HEK293 (cell line): ENCODE data around the gene CEP295NL.

ENCODE experiments used
- GLI4 ChIP-seq: fragments of 450-650 bp; formaldehyde crosslinking; IDR thresholded peaks from 2 replicates; pipeline ENCODE4 v1.5.1; 2016; ENCODE audit warnings: missing biosample characterization, missing genetic modification characterization
- KLF17 ChIP-seq: fragments of 450-650 bp; formaldehyde crosslinking; IDR thresholded peaks from 2 replicates; pipeline ENCODE4 v1.5.1; 2016; ENCODE audit warnings: missing biosample characterization, missing genetic modification characterization
- OSR2 ChIP-seq: fragments of 450-650 bp; formaldehyde crosslinking; IDR thresholded peaks from 2 replicates; pipeline ENCODE4 v1.5.1; 2016; ENCODE audit warnings: missing biosample characterization, missing genetic modification characterization
- PRDM2 ChIP-seq: fragments of 450-650 bp; formaldehyde crosslinking; IDR thresholded peaks from 2 replicates; pipeline ENCODE4 v1.5.1; 2016; ENCODE audit warnings: missing biosample characterization, missing genetic modification characterization, borderline replicate concordance
- SCRT2 ChIP-seq: fragments of 450-650 bp; formaldehyde crosslinking; IDR thresholded peaks from 2 replicates; pipeline ENCODE4 v1.5.1; 2016; ENCODE audit warnings: missing biosample characterization, missing genetic modification characterization
- TCF7L2 ChIP-seq: IDR thresholded peaks from 2 replicates; pipeline ENCODE4 v1.6.1; 2011; ENCODE audit warnings: low read depth, mild to moderate bottlenecking, inconsistent platforms, low read length, moderate library complexity, borderline replicate concordance
- YY1 ChIP-seq: fragments of 450-650 bp; formaldehyde crosslinking; IDR thresholded peaks from 2 replicates; pipeline ENCODE4 v1.5.1; 2018; ENCODE audit warnings: missing biosample characterization, missing genetic modification characterization
- ZBTB7A ChIP-seq: fragments of 450-650 bp; formaldehyde crosslinking; IDR thresholded peaks from 2 replicates; pipeline ENCODE4 v1.5.1; 2016; ENCODE audit warnings: low read depth, missing biosample characterization, missing genetic modification characterization
- ZBTB8A ChIP-seq: fragments of 450-650 bp; formaldehyde crosslinking; IDR thresholded peaks from 2 replicates; pipeline ENCODE4 v1.5.1; 2016; ENCODE audit warnings: missing biosample characterization, missing genetic modification characterization
- ZFP69B ChIP-seq: fragments of 450-650 bp; formaldehyde crosslinking; IDR thresholded peaks from 2 replicates; pipeline ENCODE4 v1.5.1; 2016; ENCODE audit warnings: missing biosample characterization, missing genetic modification characterization
- ZNF112 ChIP-seq: fragments of 450-650 bp; formaldehyde crosslinking; IDR thresholded peaks from 2 replicates; pipeline ENCODE4 v1.5.0; 2017; ENCODE audit warnings: missing biosample characterization, missing genetic modification characterization
- ZNF121 ChIP-seq: fragments of 450-650 bp; formaldehyde crosslinking; IDR thresholded peaks from 2 replicates; pipeline ENCODE4 v1.5.1; 2016; ENCODE audit warnings: missing biosample characterization, missing genetic modification characterization
- ZNF140 ChIP-seq: fragments of 450-650 bp; formaldehyde crosslinking; IDR thresholded peaks from 2 replicates; pipeline ENCODE4 v1.5.1; 2016; ENCODE audit warnings: missing biosample characterization, missing genetic modification characterization
- ZNF221 ChIP-seq: fragments of 450-650 bp; formaldehyde crosslinking; IDR thresholded peaks from 2 replicates; pipeline ENCODE4 v1.5.1; 2017; ENCODE audit warnings: missing biosample characterization, missing genetic modification characterization, borderline replicate concordance
- ZNF561 ChIP-seq: fragments of 450-650 bp; IDR thresholded peaks from 2 replicates; pipeline ENCODE4 v1.5.1; 2018; ENCODE audit warnings: missing biosample characterization, missing genetic modification characterization, borderline replicate concordance
- ZNF571 ChIP-seq: fragments of 450-650 bp; formaldehyde crosslinking; IDR thresholded peaks from 2 replicates; pipeline ENCODE4 v1.5.0; 2017; ENCODE audit warnings: missing biosample characterization, missing genetic modification characterization
- ZNF645 ChIP-seq: fragments of 450-650 bp; formaldehyde crosslinking; IDR thresholded peaks from 2 replicates; pipeline ENCODE4; 2016; ENCODE audit warnings: missing biosample characterization, missing genetic modification characterization
- ZNF654 ChIP-seq: fragments of 450-650 bp; formaldehyde crosslinking; IDR thresholded peaks from 2 replicates; pipeline ENCODE4 v1.5.1; 2016; ENCODE audit warnings: low read depth, missing biosample characterization, missing genetic modification characterization
- ZNF777 ChIP-seq: fragments of 450-650 bp; formaldehyde crosslinking; IDR thresholded peaks from 2 replicates; pipeline ENCODE4 v1.5.1; 2017; ENCODE audit warnings: missing biosample characterization, missing genetic modification characterization, borderline replicate concordance
- ZNF785 ChIP-seq: fragments of 450-650 bp; formaldehyde crosslinking; IDR thresholded peaks from 2 replicates; pipeline ENCODE4 v1.5.1; 2016; ENCODE audit warnings: missing biosample characterization, missing genetic modification characterization
- ZNF792 ChIP-seq: fragments of 450-650 bp; formaldehyde crosslinking; IDR thresholded peaks from 2 replicates; pipeline ENCODE4 v1.5.1; 2016; ENCODE audit warnings: missing biosample characterization, missing genetic modification characterization
- ZNF843 ChIP-seq: fragments of 450-650 bp; formaldehyde crosslinking; IDR thresholded peaks from 2 replicates; pipeline ENCODE4 v1.5.1; 2016; ENCODE audit warnings: missing biosample characterization, missing genetic modification characterization
- TF ChIP-seq, protein P1 (sequence below): fragments of 450-650 bp; formaldehyde crosslinking; IDR thresholded peaks from 2 replicates; pipeline ENCODE4 v1.5.1; 2016; ENCODE audit warnings: missing biosample characterization, missing genetic modification characterization
- TF ChIP-seq, protein P2 (sequence below): fragments of 450-650 bp; formaldehyde crosslinking; conservative IDR thresholded peaks from 2 replicates; pipeline ENCODE4 v1.5.1; 2016; ENCODE audit warnings: low read depth, missing biosample characterization, missing genetic modification characterization
- TF ChIP-seq, protein P3 (sequence below): fragments of 450-650 bp; formaldehyde crosslinking; IDR thresholded peaks from 2 replicates; pipeline ENCODE4 v1.5.1; 2016; ENCODE audit warnings: missing biosample characterization, missing genetic modification characterization

CEP295NL gene

GRCh38 chr17:78873519-78874340 lies 29.3 kb downstream of the CEP295NL start (continued):
- TF ChIP-seq ZNF221 (no peak), ZNF121 (tag by site-specific recombination) (no peak), ZNF140 (tag by site-specific recombination) (no peak), OSR2 (peak; percentile 79), ZNF777 (tag by site-specific recombination) (no peak), ZNF785 (tag by site-specific recombination) (no peak), KLF17 (tag by site-specific recombination) (peak; percentile 62; the same call in 1 of the 2 replicates), ZNF561 (no peak), PRDM2 (no peak), ZNF571 (tag by site-specific recombination) (no peak), YY1 (tag by site-specific recombination) (no peak), SCRT2 (tag by site-specific recombination) (peak; percentile 97), ZFP69B (tag by site-specific recombination) (peak; percentile 72; the same call in 1 of the 2 replicates), TCF7L2 (no peak), GLI4 (no peak), ZNF792 (tag by site-specific recombination) (no peak), ZNF843 (tag by site-specific recombination) (peak; percentile 80; the same call in 1 of the 2 replicates), ZNF654 (no peak), ZBTB7A (tag by site-specific recombination) (no peak), ZNF112 (no peak), ZNF645 (no peak), ZBTB8A (tag by site-specific recombination) (peak; percentile 78)
- TF ChIP-seq, protein P1, sequence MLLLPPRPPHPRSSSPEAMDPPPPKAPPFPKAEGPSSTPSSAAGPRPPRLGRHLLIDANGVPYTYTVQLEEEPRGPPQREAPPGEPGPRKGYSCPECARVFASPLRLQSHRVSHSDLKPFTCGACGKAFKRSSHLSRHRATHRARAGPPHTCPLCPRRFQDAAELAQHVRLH (tag by site-specific recombination) = no peak
- TF ChIP-seq, protein P2, sequence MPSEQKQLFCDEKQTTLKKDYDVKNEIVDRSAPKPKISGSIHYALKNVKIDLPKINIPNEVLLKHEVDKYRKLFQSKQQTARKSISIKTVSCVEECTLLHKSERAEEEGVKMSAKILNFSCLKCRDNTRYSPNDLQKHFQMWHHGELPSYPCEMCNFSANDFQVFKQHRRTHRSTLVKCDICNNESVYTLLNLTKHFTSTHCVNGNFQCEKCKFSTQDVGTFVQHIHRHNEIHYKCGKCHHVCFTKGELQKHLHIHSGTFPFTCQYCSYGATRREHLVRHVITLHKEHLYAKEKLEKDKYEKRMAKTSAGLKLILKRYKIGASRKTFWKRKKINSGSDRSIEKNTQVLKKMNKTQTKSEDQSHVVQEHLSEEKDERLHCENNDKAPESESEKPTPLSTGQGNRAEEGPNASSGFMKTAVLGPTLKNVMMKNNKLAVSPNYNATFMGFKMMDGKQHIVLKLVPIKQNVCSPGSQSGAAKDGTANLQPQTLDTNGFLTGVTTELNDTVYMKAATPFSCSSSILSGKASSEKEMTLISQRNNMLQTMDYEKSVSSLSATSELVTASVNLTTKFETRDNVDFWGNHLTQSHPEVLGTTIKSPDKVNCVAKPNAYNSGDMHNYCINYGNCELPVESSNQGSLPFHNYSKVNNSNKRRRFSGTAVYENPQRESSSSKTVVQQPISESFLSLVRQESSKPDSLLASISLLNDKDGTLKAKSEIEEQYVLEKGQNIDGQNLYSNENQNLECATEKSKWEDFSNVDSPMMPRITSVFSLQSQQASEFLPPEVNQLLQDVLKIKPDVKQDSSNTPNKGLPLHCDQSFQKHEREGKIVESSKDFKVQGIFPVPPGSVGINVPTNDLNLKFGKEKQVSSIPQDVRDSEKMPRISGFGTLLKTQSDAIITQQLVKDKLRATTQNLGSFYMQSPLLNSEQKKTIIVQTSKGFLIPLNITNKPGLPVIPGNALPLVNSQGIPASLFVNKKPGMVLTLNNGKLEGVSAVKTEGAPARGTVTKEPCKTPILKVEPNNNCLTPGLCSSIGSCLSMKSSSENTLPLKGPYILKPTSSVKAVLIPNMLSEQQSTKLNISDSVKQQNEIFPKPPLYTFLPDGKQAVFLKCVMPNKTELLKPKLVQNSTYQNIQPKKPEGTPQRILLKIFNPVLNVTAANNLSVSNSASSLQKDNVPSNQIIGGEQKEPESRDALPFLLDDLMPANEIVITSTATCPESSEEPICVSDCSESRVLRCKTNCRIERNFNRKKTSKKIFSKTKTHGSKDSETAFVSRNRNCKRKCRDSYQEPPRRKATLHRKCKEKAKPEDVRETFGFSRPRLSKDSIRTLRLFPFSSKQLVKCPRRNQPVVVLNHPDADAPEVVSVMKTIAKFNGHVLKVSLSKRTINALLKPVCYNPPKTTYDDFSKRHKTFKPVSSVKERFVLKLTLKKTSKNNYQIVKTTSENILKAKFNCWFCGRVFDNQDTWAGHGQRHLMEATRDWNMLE (tag by site-specific recombination) = no peak
- TF ChIP-seq, protein P3, sequence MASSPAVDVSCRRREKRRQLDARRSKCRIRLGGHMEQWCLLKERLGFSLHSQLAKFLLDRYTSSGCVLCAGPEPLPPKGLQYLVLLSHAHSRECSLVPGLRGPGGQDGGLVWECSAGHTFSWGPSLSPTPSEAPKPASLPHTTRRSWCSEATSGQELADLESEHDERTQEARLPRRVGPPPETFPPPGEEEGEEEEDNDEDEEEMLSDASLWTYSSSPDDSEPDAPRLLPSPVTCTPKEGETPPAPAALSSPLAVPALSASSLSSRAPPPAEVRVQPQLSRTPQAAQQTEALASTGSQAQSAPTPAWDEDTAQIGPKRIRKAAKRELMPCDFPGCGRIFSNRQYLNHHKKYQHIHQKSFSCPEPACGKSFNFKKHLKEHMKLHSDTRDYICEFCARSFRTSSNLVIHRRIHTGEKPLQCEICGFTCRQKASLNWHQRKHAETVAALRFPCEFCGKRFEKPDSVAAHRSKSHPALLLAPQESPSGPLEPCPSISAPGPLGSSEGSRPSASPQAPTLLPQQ (tag by site-specific recombination) = 0 out of 2 replicates have a peak, but pooled peaks have one; percentile 40
